Loucy (cell line): ENCODE measurements around the gene COX7A2.

Source experiments
- CTCF ChIP-seq: fragments of 200-600 bp; sonication (generic); conservative IDR thresholded peaks from 2 replicates; pipeline ENCODE4 v1.5.1; 2014; ENCODE audit warnings: mild to moderate bottlenecking, antibody characterized with exemption, low read length
- EZH2phosphoT487 ChIP-seq: fragments of 200-600 bp; IDR thresholded peaks from 2 replicates; pipeline ENCODE4 v1.6.1; 2018; ENCODE audit warnings: antibody characterized with exemption, mild to moderate bottlenecking, moderate library complexity, borderline replicate concordance

GRCh38 chr6:75272145-75272840, 28.7 kb upstream of the COX7A2 start:
- TF ChIP-seq CTCF (no peak), EZH2phosphoT487 (no peak)
